K562 (cell line): ENCODE data around the gene RPL26.

ENCODE experiments used
- EZH2 ChIP-seq: IDR thresholded peaks from 2 replicates; pipeline ENCODE4 v1.6.1; 2012; ENCODE audit warnings: low read depth, mild to moderate bottlenecking, inconsistent platforms, low read length, borderline replicate concordance
- ZNF143 ChIP-seq: sonication (generic); formaldehyde crosslinking; IDR thresholded peaks from 2 replicates; pipeline ENCODE4 v1.9.0; 2022; ENCODE audit warnings: mild to moderate bottlenecking, missing genetic modification reagents
- TF ChIP-seq, protein P1 (sequence below), 3 experiments: IDR thresholded peaks in 2 of 3; conservative IDR thresholded peaks in 1 of 3; 2 replicates each; pipeline ENCODE4 v1.5.1; 2011 to 2012; ENCODE audit warnings: low read length in 3 of 3, mild to moderate bottlenecking in 3 of 3, control low read depth in 2 of 3, improper control_type of control experiment in 1 of 3, inconsistent platforms in 1 of 3, low read depth in 1 of 3, mixed read lengths in 1 of 3, moderate library complexity in 1 of 3; ENCODE audit not compliant: insufficient read depth in 2 of 3
- TF ChIP-seq, protein P2 (sequence below): sonication (generic); formaldehyde crosslinking; IDR thresholded peaks from 2 replicates; pipeline ENCODE4 v1.9.0; 2022; ENCODE audit warnings: mild to moderate bottlenecking, missing genetic modification reagents
- TF ChIP-seq, protein P3 (sequence below), 2 experiments: IDR thresholded peaks; 2 replicates each; pipeline ENCODE4 v1.6.1; 2011; ENCODE audit warnings: borderline replicate concordance in 1 of 2, control low read depth in 1 of 2, low read depth in 1 of 2, low read length in 1 of 2, mild to moderate bottlenecking in 1 of 2, mixed read lengths in 1 of 2, moderate library complexity in 1 of 2; ENCODE audit not compliant: insufficient read depth in 1 of 2, insufficient read length in 1 of 2, poor library complexity in 1 of 2, severe bottlenecking in 1 of 2; ENCODE audit errors: extremely low read depth in 1 of 2

DNA sequence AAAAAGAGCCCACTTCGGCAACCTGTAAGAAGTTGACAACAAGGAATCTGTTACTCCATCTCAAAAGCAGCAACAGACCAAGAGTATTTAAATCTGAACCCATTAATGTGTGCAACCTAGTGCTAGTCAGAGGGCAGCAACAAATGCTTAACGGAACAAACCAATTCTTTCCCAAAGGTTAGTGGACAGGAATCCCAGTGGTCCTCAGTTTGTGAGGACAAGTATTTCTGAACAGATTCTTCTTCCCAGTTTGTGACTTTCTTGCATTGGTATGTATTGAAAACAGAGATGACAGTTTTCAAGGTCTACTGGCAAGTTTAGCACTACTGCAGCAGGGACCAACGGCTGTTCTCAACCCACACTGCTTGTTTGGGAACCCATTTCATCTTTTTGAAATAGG is 2.9 kb downstream of the RPL26 start:
- TF ChIP-seq EZH2: no peak
- TF ChIP-seq ZNF143 (CRISPR knock-in tag): no peak
- TF ChIP-seq, protein P1, sequence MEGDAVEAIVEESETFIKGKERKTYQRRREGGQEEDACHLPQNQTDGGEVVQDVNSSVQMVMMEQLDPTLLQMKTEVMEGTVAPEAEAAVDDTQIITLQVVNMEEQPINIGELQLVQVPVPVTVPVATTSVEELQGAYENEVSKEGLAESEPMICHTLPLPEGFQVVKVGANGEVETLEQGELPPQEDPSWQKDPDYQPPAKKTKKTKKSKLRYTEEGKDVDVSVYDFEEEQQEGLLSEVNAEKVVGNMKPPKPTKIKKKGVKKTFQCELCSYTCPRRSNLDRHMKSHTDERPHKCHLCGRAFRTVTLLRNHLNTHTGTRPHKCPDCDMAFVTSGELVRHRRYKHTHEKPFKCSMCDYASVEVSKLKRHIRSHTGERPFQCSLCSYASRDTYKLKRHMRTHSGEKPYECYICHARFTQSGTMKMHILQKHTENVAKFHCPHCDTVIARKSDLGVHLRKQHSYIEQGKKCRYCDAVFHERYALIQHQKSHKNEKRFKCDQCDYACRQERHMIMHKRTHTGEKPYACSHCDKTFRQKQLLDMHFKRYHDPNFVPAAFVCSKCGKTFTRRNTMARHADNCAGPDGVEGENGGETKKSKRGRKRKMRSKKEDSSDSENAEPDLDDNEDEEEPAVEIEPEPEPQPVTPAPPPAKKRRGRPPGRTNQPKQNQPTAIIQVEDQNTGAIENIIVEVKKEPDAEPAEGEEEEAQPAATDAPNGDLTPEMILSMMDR (IDR thresholded peaks at IDR 0.05 in 2 of 3, conservative IDR thresholded peaks at IDR 0.05 in 1 of 3; ENCODE audit: insufficient read depth in 2 of 3, low read depth in 1 of 3, low read length in 3 of 3): no peak
- TF ChIP-seq, protein P2, sequence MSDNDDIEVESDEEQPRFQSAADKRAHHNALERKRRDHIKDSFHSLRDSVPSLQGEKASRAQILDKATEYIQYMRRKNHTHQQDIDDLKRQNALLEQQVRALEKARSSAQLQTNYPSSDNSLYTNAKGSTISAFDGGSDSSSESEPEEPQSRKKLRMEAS (CRISPR knock-in tag): no peak
- TF ChIP-seq, protein P3, sequence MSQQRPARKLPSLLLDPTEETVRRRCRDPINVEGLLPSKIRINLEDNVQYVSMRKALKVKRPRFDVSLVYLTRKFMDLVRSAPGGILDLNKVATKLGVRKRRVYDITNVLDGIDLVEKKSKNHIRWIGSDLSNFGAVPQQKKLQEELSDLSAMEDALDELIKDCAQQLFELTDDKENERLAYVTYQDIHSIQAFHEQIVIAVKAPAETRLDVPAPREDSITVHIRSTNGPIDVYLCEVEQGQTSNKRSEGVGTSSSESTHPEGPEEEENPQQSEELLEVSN (IDR thresholded peaks at IDR 0.05; ENCODE audit: borderline replicate concordance in 1 of 2, extremely low read depth in 1 of 2, insufficient read depth in 1 of 2, insufficient read length in 1 of 2, low read depth in 1 of 2, low read length in 1 of 2, poor library complexity in 1 of 2, severe bottlenecking in 1 of 2): no peak
